AG09319 (cell line): ENCODE results near the gene RFPL4AL1.
"Not testable (repeated sequence)": the region's sequence is repeated elsewhere in the genome, so short reads cannot be mapped to it uniquely, and the experiment has no call there.

Experiments
- DNase-seq: peaks from one replicate; pipeline ENCODE4 v3.0.0-alpha.2; 2010; ENCODE audit warnings: low read depth; ENCODE audit errors: extremely low read depth
- TF ChIP-seq, protein P1 (sequence below): IDR thresholded peaks from 2 replicates; pipeline ENCODE4 v1.5.1; 2011; ENCODE audit warnings: low read depth, mild to moderate bottlenecking, inconsistent platforms, low read length, moderate library complexity

Gene RFPL4AL1

DNA sequence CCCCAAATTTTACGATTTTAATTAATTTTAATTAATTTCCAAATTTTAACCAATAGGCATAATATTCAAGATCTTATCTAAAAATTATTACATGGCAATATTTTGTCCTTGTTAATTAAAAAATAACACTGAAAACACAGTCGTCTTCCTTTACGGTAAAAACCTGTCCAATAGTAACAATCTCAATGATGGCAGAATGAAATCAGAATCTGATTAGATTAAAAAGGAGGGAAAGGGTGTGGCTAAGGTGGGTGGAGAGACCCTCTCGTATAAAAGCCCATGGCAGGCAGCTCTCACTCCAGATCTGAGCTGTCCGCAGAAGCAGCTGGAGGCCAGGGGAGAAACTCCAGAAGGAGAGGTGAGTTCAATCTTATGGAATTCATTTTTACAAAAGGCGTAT is at the start of gene RFPL4AL1:
Gene RFPL4AL1 (plus strand): TSS at position 301 of the 400 bp plus-strand sequence. CDS start 2,687 bp downstream, outside the sequence.
- not testable (repeated sequence) for DNase-seq

DNA sequence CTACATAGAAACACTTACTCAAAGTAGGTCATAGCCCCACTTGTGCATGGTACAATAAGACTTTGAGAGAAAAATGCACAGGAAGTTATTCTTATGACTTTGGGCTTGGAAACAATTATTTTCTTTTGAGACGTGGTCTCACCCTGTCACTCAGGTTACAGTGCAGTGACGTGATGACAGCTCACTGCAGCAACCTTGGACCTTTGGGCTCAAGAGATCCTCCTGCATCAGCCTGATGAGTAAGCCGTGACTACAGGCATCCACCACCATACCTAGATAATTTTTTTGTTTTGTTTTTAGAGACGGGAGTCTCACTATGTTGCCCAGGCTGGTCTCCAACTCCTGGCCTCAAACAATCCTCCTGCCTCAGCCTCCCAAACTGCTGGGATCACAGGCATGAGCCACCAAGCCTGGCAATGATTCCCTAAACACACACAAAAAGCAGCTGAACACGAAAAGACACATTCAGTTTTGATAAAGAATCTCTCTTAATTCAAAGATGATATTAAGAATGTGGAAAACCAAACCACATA is 48.6 kb upstream of the RFPL4AL1 start:
- no peak for DNase-seq
- TF ChIP-seq, protein P1, sequence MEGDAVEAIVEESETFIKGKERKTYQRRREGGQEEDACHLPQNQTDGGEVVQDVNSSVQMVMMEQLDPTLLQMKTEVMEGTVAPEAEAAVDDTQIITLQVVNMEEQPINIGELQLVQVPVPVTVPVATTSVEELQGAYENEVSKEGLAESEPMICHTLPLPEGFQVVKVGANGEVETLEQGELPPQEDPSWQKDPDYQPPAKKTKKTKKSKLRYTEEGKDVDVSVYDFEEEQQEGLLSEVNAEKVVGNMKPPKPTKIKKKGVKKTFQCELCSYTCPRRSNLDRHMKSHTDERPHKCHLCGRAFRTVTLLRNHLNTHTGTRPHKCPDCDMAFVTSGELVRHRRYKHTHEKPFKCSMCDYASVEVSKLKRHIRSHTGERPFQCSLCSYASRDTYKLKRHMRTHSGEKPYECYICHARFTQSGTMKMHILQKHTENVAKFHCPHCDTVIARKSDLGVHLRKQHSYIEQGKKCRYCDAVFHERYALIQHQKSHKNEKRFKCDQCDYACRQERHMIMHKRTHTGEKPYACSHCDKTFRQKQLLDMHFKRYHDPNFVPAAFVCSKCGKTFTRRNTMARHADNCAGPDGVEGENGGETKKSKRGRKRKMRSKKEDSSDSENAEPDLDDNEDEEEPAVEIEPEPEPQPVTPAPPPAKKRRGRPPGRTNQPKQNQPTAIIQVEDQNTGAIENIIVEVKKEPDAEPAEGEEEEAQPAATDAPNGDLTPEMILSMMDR, result no peak

DNA sequence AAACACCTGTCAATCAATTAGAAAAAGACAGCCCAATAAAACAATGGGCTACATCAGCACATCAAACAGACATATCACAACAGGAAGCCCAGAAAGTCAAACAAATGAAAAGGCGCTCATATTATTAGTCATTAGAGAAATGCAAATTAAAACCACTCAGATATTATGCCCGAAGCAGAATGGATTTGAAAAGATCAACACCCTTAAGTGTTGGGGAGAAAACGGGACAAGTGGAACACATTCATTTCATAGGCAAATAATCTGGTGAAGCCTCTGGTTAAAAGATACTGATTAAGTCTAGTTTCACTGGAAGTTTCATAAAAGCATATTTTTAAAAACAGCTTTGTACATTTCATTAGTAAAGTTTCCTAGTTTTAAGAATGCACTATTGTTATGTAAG is 48.1 kb upstream of the RFPL4AL1 start:
- no peak for DNase-seq
- TF ChIP-seq, protein P1, result no peak

GRCh38 chr19:55723491-55723890 is 45.4 kb upstream of the RFPL4AL1 start:
- no peak for DNase-seq
- TF ChIP-seq, protein P1, result no peak

GRCh38 chr19:55730378-55730777 is 38.5 kb upstream of the RFPL4AL1 start:
- DNase-seq, result not testable (repeated sequence)

- DNase-seq, result no peak
- TF ChIP-seq, protein P1, result no peak
Observed at GRCh38 chr19:55738302-55738701, 30.6 kb upstream of the RFPL4AL1 start, which contains the start of gene NLRP9. TSS of gene NLRP9 (minus strand) at chr19:55738402. CDS start at chr19:55738374, 28 bp downstream.

DNA sequence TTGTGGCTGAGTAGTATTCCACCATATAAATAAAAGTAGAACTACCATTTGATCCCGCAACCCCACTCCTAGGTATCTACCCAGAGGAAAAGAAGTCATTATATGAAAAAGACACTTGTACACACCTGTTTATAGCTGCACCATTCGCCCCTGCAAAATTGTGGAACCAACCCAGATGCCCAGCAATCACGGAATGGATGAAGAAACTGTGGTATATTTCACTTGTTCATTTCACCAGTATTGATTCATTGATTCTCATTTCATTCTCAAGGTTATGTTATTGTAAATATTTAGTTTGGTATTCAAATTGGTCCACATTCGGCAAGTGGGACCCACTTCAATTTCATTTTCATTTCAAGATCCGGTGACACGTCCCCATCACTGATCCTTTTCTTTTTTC is 18.2 kb upstream of the RFPL4AL1 start:
- DNase-seq, result no peak
- TF ChIP-seq, protein P1, result no peak

DNA sequence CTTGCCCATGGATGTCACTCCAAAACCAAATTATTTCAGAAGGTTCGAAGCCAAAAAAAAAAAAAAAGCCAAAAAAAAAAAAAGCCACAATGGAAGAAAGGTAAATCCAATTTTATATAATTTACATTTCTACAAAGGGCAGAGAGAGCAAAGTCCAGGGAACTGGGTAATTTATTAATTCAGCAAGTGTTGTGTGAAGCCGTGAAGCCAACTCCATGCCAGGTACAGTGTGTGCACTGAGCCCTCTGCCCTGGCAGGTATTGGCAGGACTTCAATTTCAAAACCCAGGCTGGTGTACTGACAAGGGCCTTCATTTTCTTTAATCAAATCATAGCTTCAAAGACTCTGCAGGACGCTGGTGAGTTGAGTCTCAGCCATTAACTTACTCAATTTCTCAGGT is 15.5 kb upstream of the RFPL4AL1 start:
- DNase-seq, result no peak
- TF ChIP-seq, protein P1, result no peak

GRCh38 chr19:55756808-55757207 is 12.1 kb upstream of the RFPL4AL1 start:
- DNase-seq, result not testable (repeated sequence)

DNA sequence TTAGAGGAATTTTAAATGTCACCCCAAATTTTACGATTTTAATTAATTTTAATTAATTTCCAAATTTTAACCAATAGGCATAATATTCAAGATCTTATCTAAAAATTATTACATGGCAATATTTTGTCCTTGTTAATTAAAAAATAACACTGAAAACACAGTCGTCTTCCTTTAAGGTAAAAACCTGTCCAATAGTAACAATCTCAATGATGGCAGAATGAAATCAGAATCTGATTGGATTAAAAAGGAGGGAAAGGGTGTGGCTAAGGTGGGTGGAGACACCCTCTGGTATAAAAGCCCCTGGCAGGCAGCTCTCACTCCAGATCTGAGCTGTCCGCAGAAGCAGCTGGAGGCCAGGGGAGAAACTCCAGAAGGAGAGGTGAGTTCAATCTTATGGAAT is 10.1 kb upstream of the RFPL4AL1 start, which contains the start of gene RFPL4A:
Gene RFPL4A (plus strand): TSS at position 301 of the 400 bp plus-strand sequence. CDS start 2,704 bp downstream, outside the sequence.
- DNase-seq, result not testable (repeated sequence)
